Cardiac septum (tissue), 1 donor: ENCODE measurements around the gene GREB1. TPM values are rescaled to one million over a fixed set of nuclear protein-coding genes. Genes with fewer than 3 reads are reported as not detected.
A peak's percentile ranks its signal among the peaks of the same experiment; 100 is the strongest.

Experiments used
- DNase-seq: peaks from one replicate; pipeline ENCODE4 v3.0.0-alpha.2; 2020; ENCODE audit warnings: low spot score
- intact Hi-C: fragments of 100-400 bp; cut with DNase I; formaldehyde crosslinking; loops from one replicate; pipeline ENCODE4 v1.14.0; 2022
- total RNA-seq: library from RNA; stranded (reverse); fragmentation: NEBNext Ultra II Directional; extraction: Animal tissue kit (Norgen Biotek cat#: 25700); gene quantifications from one replicate; pipeline ENCODE4 v1.2.1, GENCODE V29; 2021
- donor health status: DM: no; HTN: no; CAD: no.

GREB1 gene
- total RNA-seq, 1 donor from 2014 or later: 2.9 TPM

- intact Hi-C loops: no loop called here
- no peak for DNase-seq
Observed at GRCh38 chr2:11667866-11668637, 134.2 kb downstream of the GREB1 start.

DNA sequence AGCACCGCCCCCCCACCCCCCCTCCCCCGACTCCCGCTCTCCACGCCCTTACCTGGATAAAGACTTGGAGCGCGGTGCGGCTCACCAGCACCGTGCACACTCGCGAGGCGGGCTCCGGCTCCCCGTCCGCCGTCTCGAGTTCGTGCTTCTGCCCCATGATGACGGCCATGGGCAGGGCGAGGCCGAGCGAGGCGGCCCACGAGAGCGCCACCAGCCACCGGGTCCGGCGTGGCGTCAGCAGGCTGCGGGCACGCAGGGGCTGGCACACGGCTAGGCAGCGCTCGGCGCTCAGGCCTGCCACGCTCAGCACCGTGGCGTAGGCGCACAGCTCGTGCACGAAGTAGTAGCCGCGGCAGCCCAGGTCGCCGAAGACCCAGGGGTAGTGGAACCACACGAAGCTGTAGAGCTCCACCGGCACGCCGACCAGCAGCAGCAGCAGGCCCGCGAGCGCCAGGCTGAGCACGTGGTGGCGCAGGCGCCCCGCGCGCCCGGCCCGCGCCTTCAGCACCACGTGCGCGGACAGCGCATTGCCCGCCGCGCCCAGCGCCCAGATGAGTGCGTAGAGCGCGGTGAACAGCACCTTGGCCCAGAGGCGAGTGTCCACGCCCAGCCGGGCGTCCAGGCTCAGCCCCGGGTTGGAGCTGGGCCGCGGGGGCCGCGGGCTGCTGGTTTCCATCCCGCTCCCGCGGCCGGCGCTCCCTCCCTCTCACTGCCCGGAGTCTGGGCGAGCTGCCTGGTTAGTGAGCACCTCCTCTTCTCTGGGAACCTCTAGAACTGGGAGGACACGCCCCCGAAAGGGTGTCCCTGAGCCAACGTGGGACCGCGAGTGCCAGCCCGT is 135.8 kb downstream of the GREB1 start, which contains the start of gene NTSR2:
TSS of gene NTSR2 (minus strand) at position 742 of the 838 bp plus-strand sequence. CDS start at position 676, 66 bp downstream.
- intact Hi-C loops: loop anchor here (10.0 kb wide), 1 partner anchor 185 kb away; no protein-coding TSS in a partner anchor
- no peak for DNase-seq

DNA sequence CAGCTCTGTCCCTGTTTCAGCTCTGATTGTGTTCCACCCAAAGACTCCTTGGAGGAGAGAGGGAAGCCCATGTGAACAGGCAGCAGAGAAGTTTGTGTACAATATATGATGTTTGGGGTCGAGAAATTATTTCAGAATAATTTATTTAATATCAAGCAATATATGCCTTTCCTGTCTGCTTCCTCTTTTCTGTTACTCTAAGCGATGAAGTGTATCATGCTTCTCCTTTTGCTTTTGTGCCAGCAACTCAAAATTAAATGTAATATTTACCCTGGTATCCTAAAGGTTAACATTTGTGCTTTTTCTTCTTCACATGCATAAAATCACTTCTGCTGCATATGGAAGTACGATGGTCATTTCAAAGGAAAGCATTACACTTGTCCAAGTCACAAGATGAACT is 138.6 kb downstream of the GREB1 start:
- DNase-seq: no peak
- intact Hi-C loops: loop anchor here (10.0 kb wide), 1 partner anchor 188 kb away; no protein-coding TSS in a partner anchor

- intact Hi-C loops: loop anchor here (10.0 kb wide), 1 partner anchor 190 kb away; no protein-coding TSS in a partner anchor
- no peak for DNase-seq
Observed at GRCh38 chr2:11674983-11675382, 141.1 kb downstream of the GREB1 start.

GRCh38 chr2:11675423-11676112 is 141.7 kb downstream of the GREB1 start:
- DNase-seq: no peak
- intact Hi-C loops: loop anchor here (10.0 kb wide), 1 partner anchor 191 kb away; no protein-coding TSS in a partner anchor

DNA sequence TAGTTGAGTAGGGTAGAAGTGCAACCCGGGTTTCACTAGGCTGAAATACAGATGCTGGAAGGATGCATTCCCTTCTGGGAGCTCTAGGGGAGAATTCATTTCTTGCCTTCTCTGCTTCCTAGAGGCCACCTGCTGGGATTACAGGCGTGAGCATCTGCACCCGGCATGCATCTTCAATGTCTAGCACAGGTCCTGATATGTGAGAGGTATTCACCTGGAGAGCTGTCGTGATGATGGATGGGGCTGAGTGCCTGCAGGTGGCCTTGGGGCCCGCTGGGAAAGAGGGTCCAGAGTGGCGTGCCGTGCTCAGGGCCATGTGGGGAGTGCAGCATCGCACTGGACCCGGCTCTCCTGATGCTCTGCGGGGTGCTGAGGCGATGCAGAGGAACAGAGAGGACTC is 142.8 kb downstream of the GREB1 start:
- intact Hi-C loops: loop anchor here (10.0 kb wide), 1 partner anchor 192 kb away; no protein-coding TSS in a partner anchor
- no peak for DNase-seq

DNA sequence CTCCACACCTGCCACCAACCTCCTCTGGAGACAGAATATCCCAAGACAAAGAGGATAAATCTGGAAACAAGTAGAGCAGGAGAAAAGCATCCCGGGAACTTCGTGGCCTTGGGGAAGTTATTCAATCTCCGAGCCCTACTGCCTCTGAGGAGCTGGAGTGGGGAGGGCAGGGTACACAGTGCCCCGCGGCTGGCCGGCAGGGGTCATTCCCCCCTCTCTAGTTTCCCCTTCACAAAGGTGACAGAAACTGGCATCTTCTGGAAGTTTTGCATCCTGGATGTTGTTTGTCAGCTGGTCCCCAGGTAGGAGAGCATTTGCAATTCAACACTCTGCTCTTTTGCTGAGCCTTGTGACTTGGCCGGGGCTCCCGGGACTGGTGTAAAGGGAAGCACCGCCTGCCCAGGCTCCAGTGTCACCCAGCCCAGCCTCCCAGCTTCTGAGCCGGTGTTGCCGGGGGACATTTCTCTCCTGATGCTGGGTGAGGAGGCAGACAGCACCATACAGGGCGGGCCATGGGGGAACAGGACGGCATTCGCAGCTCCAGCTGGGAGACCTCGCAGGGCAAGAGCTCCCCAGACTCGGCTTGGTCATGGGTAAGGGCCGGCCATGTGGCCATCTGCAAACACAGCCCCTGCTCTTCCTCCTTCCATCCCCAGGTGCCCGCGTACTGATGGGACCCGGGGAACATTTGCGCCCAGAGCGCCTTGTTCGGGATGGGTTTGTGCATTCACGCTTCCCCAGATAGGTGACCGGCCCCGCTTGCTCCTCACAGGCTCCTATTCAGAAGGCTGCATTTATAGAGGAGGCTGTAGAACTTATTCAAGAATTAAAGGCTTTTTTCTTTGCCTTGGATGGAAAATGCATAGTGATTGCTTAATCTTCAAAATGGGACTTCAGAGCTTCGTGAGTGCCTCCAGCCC is 143.6 kb downstream of the GREB1 start:
- intact Hi-C loops: loop anchor here (10.0 kb wide), 1 partner anchor 193 kb away; no protein-coding TSS in a partner anchor
- peak; percentile 76 for DNase-seq

DNA sequence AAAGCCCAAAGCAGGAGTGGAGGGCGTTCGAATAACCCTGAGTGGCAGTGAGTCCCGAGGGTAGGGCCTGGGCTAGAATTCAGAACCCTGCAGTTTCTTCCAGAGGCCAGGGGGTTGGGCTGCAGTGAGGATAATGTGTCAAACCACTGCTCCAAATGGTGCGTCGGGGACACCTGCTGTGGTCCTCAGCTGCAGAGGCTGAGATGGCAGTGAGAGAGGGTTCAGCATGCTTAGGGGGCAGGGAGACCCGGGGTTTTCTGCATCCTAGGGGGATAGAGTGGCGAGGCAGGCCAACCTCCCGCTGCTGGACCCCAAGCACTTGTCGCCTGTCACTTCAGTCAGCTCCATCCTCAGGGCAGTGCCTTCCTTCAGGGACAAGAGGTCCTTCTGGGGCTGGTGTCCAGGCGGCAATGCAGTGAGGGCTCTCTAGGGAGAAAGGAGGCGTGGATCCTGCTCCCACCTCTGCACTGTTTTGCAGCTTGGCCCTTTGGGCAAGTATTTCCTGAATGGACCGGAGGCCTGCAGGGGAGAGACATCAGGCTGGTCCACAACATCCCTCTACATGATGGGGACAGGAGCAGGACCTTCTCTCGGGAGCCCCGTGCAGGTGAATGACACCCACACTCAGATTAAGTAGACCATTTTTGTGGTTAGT is 144.6 kb downstream of the GREB1 start:
- DNase-seq: peak; percentile 43
- intact Hi-C loops: loop anchor here (10.0 kb wide), 1 partner anchor 194 kb away; no protein-coding TSS in a partner anchor

DNA sequence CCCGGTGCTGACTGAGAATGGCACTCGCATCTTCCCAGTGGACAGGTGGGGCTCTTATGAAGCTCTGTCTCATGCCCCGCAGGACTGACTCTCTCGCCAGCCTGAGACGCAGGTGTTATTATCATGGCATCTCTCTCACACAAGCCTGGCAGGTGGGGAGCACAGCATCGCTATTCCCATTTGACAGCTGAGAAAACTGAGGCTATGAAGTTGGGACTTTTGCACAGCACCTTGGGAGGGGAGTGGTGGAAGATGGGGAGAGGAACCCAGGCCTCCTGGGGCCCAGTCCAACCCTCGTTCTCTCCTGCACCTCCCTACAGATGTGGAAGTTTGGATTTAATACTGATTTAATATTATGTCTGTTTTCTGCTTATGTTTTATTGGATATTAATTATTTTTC is 145.2 kb downstream of the GREB1 start:
- intact Hi-C loops: loop anchor here (10.0 kb wide), 1 partner anchor 194 kb away; no protein-coding TSS in a partner anchor
- DNase-seq: peak; percentile 38

DNA sequence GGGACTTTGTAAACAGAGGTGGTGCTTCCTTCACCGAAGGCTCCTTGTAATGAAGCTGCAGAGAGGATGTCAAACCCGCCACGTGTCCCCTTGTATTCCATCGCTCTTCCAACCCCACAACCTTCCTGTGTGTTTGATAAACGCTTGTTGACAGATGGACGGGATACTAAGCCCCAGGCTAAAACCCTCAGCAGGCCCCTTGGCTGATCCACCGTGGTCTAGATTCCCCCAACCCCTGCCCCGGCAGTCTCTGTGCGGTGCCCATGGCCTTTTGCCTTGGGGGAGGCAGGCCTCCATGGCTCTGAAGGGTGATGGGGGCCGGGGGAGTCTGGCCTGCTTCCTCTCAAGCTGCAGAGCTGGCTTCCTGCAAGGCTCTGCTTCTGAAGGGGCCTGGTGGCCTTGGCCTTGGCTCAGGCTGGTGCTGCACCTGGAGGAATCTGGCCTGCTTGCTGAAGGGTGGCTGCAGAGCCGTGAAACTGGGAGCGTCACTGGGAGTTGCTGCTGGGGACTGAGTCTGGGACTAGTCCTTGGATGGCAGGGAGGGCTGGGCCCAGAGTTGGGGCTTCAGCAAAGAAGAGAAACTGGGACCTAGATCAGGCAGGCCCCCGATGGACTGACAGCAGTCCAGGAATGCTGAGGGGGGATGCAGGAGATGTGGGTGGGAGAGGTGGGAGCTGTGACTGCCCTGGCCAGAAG is 145.8 kb downstream of the GREB1 start:
- DNase-seq: peak; percentile 66
- intact Hi-C loops: loop anchor here (10.0 kb wide), 1 partner anchor 195 kb away; no protein-coding TSS in a partner anchor

DNA sequence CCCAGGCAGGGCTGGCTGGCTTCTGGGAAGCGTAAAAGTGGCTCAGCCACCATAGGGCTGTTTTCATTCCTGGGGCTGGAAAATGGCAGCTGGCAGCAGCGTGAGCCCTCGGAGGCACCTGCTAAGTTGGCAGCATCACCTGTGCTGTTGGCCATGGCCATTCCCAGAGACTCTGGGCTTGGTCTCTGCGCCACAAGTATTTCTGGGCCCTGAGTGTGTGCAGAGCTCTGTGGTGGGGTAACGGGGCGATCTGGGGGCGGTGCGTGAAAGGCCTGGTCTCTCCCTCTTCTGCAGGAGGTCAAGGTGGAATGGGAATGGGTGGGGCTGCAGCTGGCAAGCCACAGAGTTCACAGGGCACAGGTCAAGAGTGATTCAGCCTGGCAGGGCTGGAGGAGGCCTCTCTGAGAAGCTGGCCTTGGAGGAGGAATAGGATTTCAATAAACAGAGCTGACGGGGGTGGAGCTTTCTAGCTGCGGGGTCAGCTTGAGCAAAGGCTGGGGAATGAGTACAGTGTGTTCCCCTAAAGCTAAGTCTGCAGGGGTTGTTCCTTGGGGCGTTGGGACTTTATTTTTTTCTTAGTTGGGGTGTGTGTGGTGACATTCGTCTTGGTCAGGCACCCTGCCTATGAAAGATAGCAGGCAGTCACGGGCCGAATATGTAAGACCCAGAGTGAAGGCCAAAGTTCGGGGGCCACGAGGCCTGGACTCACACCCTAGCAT is 146.5 kb downstream of the GREB1 start:
- intact Hi-C loops: no loop called here
- DNase-seq: peak; percentile 70

- DNase-seq: peak; percentile 38
- intact Hi-C loops: no loop called here
Observed at GRCh38 chr2:11680901-11681721, 147.3 kb downstream of the GREB1 start.

DNA sequence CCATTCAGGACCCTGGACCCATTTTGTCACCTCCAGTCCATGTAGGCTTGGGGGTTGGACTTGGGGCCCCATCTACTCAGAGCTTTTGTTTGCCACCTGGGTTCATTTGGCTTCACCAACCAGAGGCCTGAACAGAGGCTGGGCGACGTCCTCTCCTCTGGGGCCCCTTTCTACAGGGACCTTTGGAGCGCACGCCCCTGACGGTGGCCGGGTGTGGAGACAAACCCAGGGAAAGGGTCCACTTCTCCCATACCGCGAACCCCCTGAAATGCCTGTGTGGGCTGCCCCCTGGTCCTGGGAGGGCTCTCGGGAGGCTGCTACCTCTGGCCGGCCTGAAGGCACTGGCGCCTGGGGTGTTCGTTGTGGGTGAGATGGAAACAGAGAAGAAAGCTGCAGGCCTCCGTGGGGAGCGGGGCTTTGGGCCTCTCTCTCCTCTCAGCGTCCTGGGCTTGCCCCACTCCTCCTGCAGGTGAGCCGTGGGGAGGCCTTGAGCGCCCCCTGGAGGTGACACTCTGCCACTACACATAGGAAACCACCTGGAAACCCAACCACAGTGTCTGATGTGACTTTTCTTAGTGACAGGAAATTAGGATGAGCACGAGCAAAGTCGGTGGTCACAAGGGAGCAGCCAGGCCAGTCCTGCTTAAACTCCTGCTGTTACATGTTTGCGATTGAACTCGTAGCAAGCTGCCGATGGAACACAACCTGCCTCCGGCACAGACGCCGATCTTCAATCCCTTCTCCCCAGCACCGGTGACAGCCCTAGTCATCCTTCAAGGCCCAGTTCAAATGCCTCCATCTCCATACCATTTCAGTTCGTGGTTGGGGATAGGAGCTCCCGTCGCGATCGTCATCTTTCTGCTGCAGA is 148.1 kb downstream of the GREB1 start:
- peak; percentile 75 for DNase-seq
- intact Hi-C loops: no loop called here

- peak; percentile 68 for DNase-seq
- intact Hi-C loops: no loop called here
Observed at GRCh38 chr2:11682590-11682915, 148.7 kb downstream of the GREB1 start.

- peak; percentile 38 for DNase-seq
- intact Hi-C loops: no loop called here
Observed at GRCh38 chr2:11683476-11683875, 149.6 kb downstream of the GREB1 start.
